HepG2 (cell line): Measurements from ENCODE around the gene GDF9. TPM values are rescaled to one million over a fixed set of nuclear protein-coding genes. Genes with fewer than 3 reads are reported as not detected.

ENCODE experiments used
- BATF2 ChIP-seq: sonication (generic); formaldehyde crosslinking; IDR thresholded peaks from 2 replicates; pipeline ENCODE4 v1.8.0; 2022; ENCODE audit warnings: mild to moderate bottlenecking, missing genetic modification reagents, moderate library complexity
- FOSL2 ChIP-seq: sonication (generic); formaldehyde crosslinking; IDR thresholded peaks from 2 replicates; pipeline ENCODE4 v1.4.0; 2020; ENCODE audit warnings: missing genetic modification reagents
- HES4 ChIP-seq: sonication (generic); formaldehyde crosslinking; IDR thresholded peaks from 2 replicates; pipeline ENCODE4 v1.9.0; 2021; ENCODE audit warnings: mild to moderate bottlenecking, missing genetic modification reagents, borderline replicate concordance
- KLF6 ChIP-seq: IDR thresholded peaks from 2 replicates; pipeline ENCODE4 v1.8.0; 2016; ENCODE audit warnings: missing biosample characterization, missing genetic modification reagents
- PHB2 ChIP-seq: fragments of 450-650 bp; IDR thresholded peaks from 2 replicates; pipeline ENCODE4 v1.6.1; 2018; ENCODE audit not compliant: partially characterized antibody
- REXO4 ChIP-seq: sonication (generic); formaldehyde crosslinking; IDR thresholded peaks from 2 replicates; pipeline ENCODE4 v1.8.0; 2022; ENCODE audit warnings: missing genetic modification reagents, mild to moderate bottlenecking, borderline replicate concordance
- SIX1 ChIP-seq: sonication (generic); formaldehyde crosslinking; IDR thresholded peaks from 2 replicates; pipeline ENCODE4 v1.4.0; 2020; ENCODE audit warnings: missing genetic modification reagents, borderline replicate concordance
- SNRNP70 ChIP-seq: fragments of 200-400 bp; formaldehyde crosslinking; IDR thresholded peaks from 2 replicates; pipeline ENCODE4 v1.6.1; 2017; ENCODE audit warnings: mild to moderate bottlenecking, low read depth, low read length, moderate library complexity
- TBX2 ChIP-seq: sonication (generic); formaldehyde crosslinking; IDR thresholded peaks from 2 replicates; pipeline ENCODE4 v1.5.0; 2020; ENCODE audit warnings: missing genetic modification reagents, mild to moderate bottlenecking, borderline replicate concordance
- ZBTB4 ChIP-seq: sonication (generic); formaldehyde crosslinking; IDR thresholded peaks from 2 replicates; pipeline ENCODE4 v1.4.0; 2020; ENCODE audit warnings: missing genetic modification reagents, mild to moderate bottlenecking, borderline replicate concordance
- ZBTB7B ChIP-seq: sonication (generic); formaldehyde crosslinking; IDR thresholded peaks from 2 replicates; pipeline ENCODE4 v1.4.0; 2020; ENCODE audit warnings: missing genetic modification reagents
- ZHX2 ChIP-seq, 2 experiments: sonication (generic) in 1 of 2; formaldehyde crosslinking in 1 of 2; IDR thresholded peaks; 2 replicates each; pipeline versions ENCODE4 v1.6.1 to v1.9.0; 2014 to 2022; ENCODE audit warnings: antibody characterized with exemption in 1 of 2, borderline replicate concordance in 1 of 2, inconsistent platforms in 1 of 2, low read depth in 1 of 2, missing genetic modification reagents in 1 of 2
- ZNF607 ChIP-seq: sonication (generic); formaldehyde crosslinking; IDR thresholded peaks from 2 replicates; pipeline ENCODE4 v1.5.1; 2020; ENCODE audit warnings: missing genetic modification reagents, mild to moderate bottlenecking, borderline replicate concordance
- ZNF678 ChIP-seq: sonication (generic); formaldehyde crosslinking; IDR thresholded peaks from 2 replicates; pipeline ENCODE4 v1.4.0; 2020; ENCODE audit warnings: mild to moderate bottlenecking, missing genetic modification reagents
- ZNF746 ChIP-seq: sonication (generic); formaldehyde crosslinking; IDR thresholded peaks from 2 replicates; pipeline ENCODE4 v1.8.0; 2022; ENCODE audit warnings: mild to moderate bottlenecking, missing genetic modification reagents
- ZUFSP ChIP-seq: sonication (generic); formaldehyde crosslinking; IDR thresholded peaks from 2 replicates; pipeline ENCODE4 v1.9.0; 2021; ENCODE audit warnings: missing genetic modification reagents, mild to moderate bottlenecking, borderline replicate concordance
- polyA plus RNA-seq, 8 experiments: library from polyadenylated mRNA; depleted of rRNA in 3 of 8; stranded (reverse) in 7 of 8; unstranded in 1 of 8; fragments of >200 nt; fragmentation: Illumina TruSeq in 4 of 8; extraction: Trizol in 4 of 8; gene quantifications; 2 replicates each; pipeline versions ENCODE4 v1.2.1 to v1.2.3, GENCODE V29; 2011 to 2016; ENCODE audit warnings: low read depth in 4 of 8, missing spikeins in 1 of 8, mixed read lengths in 1 of 8; ENCODE audit not compliant: insufficient read depth in 1 of 8
- total RNA-seq, 5 experiments: library from RNA; depleted of rRNA; stranded (reverse); fragments of >200 nt; fragmentation: Illumina TruSeq; extraction: Trizol; gene quantifications; 2 replicates each; pipeline ENCODE4 v1.2.3, GENCODE V29; 2016; ENCODE audit warnings: low read depth in 1 of 5

GDF9 gene
- total and polyA plus RNA-seq, 2 of the 13 experiments (the other 11 are each of a cell fraction or from before 2014, with no cell fraction given) = 0.33 to 0.38 TPM

GRCh38 chr5:132837868-132838267 is 28.4 kb downstream of the GDF9 start (continued):
- TF ChIP-seq SIX1 (CRISPR knock-in tag) (peak; percentile 42; the same call in 1 of the 2 replicates), FOSL2 (CRISPR knock-in tag) (peak; percentile 75), ZBTB7B (CRISPR knock-in tag) (peak; percentile 67; the same call in 1 of the 2 replicates), TBX2 (CRISPR knock-in tag) (peak; percentile 83), ZUFSP (CRISPR knock-in tag) (no peak), KLF6 (CRISPR knock-in tag) (no peak), HES4 (CRISPR knock-in tag) (no peak), PHB2 (no peak), BATF2 (CRISPR knock-in tag) (no peak), ZBTB4 (CRISPR knock-in tag) (no peak), ZNF607 (CRISPR knock-in tag) (no peak; the same call in 1 of the 2 replicates), REXO4 (CRISPR knock-in tag) (no peak), ZNF746 (CRISPR knock-in tag) (no peak), ZHX2 (IDR thresholded peaks at IDR 0.05; ENCODE audit: low read depth) (peak; percentile 57; the same call in 1 of the 2 replicates), ZHX2 (CRISPR knock-in tag; IDR thresholded peaks at IDR 0.05; ENCODE audit: borderline replicate concordance) (no peak), ZNF678 (CRISPR knock-in tag) (no peak), SNRNP70 (no peak)
